HEK293T (cell line): Measurements from ENCODE around the gene YAF2.

Experiments
- CTCF ChIA-PET: fragments of 350-600 bp; formaldehyde crosslinking; extraction: SDS; loops from one replicate; lab custom pipeline; 2021; ENCODE audit warnings: antibody characterized with exemption, inconsistent platforms; lab: Yijun Ruan, JAX
- POLR2A ChIA-PET: fragments of 350-600 bp; formaldehyde crosslinking; extraction: SDS; loops from one replicate; lab custom pipeline; 2020; ENCODE audit warnings: antibody characterized with exemption, inconsistent platforms; lab: Yijun Ruan, JAX
- DNase-seq: peaks from one replicate; pipeline ENCODE4 v3.0.0; 2012; ENCODE audit warnings: mixed read lengths; ENCODE audit errors: extremely low spot score
- ARNT ChIP-seq: fragments of 450-650 bp; IDR thresholded peaks from 2 replicates; pipeline ENCODE4 v1.6.1; 2017; ENCODE audit warnings: mild to moderate bottlenecking
- BHLHE40 ChIP-seq: fragments of 450-650 bp; IDR thresholded peaks from 2 replicates; pipeline ENCODE4 v1.6.1; 2016; ENCODE audit warnings: mild to moderate bottlenecking, moderate library complexity, borderline replicate concordance
- CTBP1 ChIP-seq: fragments of 450-650 bp; IDR thresholded peaks from 2 replicates; pipeline ENCODE4 v1.6.1; 2016; ENCODE audit warnings: borderline replicate concordance
- ELF4 ChIP-seq: fragments of 450-650 bp; IDR thresholded peaks from 2 replicates; pipeline ENCODE4 v1.6.1; 2017; ENCODE audit warnings: antibody characterized with exemption
- FOXA1 ChIP-seq: fragments of 450-650 bp; IDR thresholded peaks from 2 replicates; pipeline ENCODE4 v1.6.1; 2016; ENCODE audit warnings: mild to moderate bottlenecking
- FOXK2 ChIP-seq: fragments of 450-650 bp; IDR thresholded peaks from 2 replicates; pipeline ENCODE4 v1.6.1; 2016; ENCODE audit warnings: mild to moderate bottlenecking
- FOXM1 ChIP-seq: fragments of 450-650 bp; IDR thresholded peaks from 2 replicates; pipeline ENCODE4 v1.6.1; 2017; ENCODE audit warnings: mild to moderate bottlenecking, borderline replicate concordance
- HDGF ChIP-seq: fragments of 450-650 bp; IDR thresholded peaks from 2 replicates; pipeline ENCODE4 v1.6.1; 2017; ENCODE audit warnings: antibody characterized with exemption, borderline replicate concordance
- L3MBTL2 ChIP-seq: fragments of 450-650 bp; conservative IDR thresholded peaks from 2 replicates; pipeline ENCODE4 v1.6.1; 2016; ENCODE audit warnings: mild to moderate bottlenecking
- LEF1 ChIP-seq: fragments of 450-650 bp; IDR thresholded peaks from 2 replicates; pipeline ENCODE4 v1.6.1; 2017; ENCODE audit warnings: mild to moderate bottlenecking, borderline replicate concordance
- NFRKB ChIP-seq: fragments of 450-650 bp; IDR thresholded peaks from 2 replicates; pipeline ENCODE4 v1.6.1; 2016; ENCODE audit warnings: mild to moderate bottlenecking, moderate library complexity
- SP1 ChIP-seq: fragments of 450-650 bp; IDR thresholded peaks from 2 replicates; pipeline ENCODE4 v1.6.1; 2017
- SUZ12 ChIP-seq: fragments of 450-650 bp; IDR thresholded peaks from 2 replicates; pipeline ENCODE4 v1.6.1; 2016; ENCODE audit warnings: mild to moderate bottlenecking
- TARDBP ChIP-seq: fragments of 450-650 bp; IDR thresholded peaks from 2 replicates; pipeline ENCODE4 v1.6.1; 2016
- ZNF384 ChIP-seq: fragments of 450-650 bp; IDR thresholded peaks from 2 replicates; pipeline ENCODE4 v1.6.1; 2016
- TF ChIP-seq, protein P1 (sequence below): fragments of 450-650 bp; IDR thresholded peaks from 2 replicates; pipeline ENCODE4 v1.6.1; 2016

YAF2 gene

DNA sequence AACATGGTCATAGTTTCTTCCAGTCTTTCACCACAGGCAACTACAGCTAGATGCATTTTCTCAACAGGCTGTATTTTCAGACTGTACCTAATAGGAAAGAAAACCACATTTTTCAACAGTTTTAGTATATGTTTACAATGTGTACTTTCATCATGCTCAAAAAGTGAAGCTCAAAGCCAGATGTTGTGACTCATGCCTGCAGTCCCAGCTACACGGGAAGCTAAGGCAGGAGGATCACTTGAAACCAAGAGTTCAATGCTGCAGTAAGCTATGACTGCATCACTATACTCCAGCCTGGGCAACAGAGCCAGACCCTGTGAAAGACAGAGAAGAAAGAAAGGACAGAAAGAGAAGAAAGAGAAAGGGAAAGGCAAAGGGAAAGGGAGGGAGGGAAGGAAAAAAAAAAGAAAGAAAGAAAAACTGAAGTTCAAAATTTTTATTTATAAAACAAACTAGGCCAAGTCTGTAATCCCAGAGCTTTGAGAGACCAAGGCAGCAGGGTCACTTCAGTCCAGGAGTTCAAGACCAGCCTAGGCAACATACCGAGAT lies 118.9 kb downstream of the YAF2 start:
- POLR2A ChIA-PET, result no interaction called here
- TF ChIP-seq L3MBTL2, result no peak
- TF ChIP-seq TARDBP, result no peak
- no peak for TF ChIP-seq ZNF384
- no peak for TF ChIP-seq LEF1
- no peak for TF ChIP-seq SP1
- TF ChIP-seq CTBP1, result no peak
- no peak for TF ChIP-seq NFRKB
- TF ChIP-seq BHLHE40, result no peak
- TF ChIP-seq FOXA1, result no peak
- TF ChIP-seq ELF4, result no peak
- no peak for DNase-seq
- CTCF ChIA-PET, result no interaction called here

DNA sequence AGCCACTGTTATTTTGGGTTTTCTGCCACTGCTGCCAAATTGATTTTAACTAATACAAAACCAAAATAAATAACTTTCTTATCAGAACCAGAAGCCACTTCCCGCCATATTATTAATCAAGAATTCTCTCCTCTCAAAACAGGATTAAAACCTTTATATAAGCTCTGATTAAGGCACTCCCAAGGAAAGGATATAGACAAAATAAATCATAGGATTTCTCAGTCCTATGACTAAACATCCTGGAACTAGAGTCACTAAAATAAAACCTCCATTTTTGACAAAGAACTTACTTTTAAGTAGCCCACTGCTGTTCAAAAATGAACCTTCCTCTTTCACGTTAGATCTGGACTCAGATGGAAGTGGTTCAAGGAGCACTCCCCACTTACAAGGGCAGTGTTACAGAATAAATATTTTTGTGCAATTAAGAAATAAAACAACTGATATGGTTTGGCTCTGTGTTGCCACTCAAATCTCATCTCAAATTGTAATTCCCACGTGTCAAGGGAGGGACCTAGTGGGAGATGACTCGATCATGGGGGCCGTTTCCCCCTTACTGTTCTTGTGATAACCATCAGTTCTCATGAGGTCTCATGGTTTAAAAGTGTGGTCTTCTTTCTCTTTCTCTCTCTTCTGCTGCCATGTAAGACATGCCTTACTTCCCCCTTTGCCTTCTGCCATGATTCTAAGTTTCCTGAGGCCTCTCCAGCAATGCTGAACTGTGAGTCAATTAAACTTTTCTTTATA lies 119.7 kb downstream of the YAF2 start:
- POLR2A ChIA-PET, result no interaction called here
- no peak for DNase-seq
- CTCF ChIA-PET, result no interaction called here
- TF ChIP-seq CTBP1, result no peak
- no peak for TF ChIP-seq FOXM1
- no peak for TF ChIP-seq FOXA1
- no peak for TF ChIP-seq SUZ12
- no peak for TF ChIP-seq FOXK2
- TF ChIP-seq L3MBTL2, result no peak
- no peak for TF ChIP-seq ELF4
- TF ChIP-seq NFRKB, result no peak
- no peak for TF ChIP-seq TARDBP
- no peak for TF ChIP-seq BHLHE40

DNA sequence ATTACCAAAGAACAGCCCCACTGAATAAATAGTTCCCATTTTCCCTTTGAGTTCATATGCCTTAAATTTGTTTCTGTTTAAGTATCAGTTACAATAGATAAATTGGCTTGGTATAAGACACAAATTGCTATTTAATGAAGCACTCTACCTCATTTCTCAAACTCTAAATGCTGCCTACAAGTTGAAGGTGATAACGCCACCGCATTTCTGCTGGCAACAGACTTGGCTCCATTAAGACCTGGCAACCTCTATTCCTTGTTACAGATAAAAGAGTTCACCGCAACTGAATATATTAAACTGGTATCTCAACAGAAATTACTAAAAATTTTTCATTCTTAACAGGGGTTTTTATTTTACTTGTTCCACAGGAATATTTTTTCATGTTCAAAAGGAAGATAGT lies 129.0 kb downstream of the YAF2 start:
- POLR2A ChIA-PET, result no interaction called here
- TF ChIP-seq ELF4 (no peak), FOXA1 (no peak), CTBP1 (no peak), ZNF384 (no peak), SP1 (no peak), TARDBP (no peak), FOXM1 (no peak), SUZ12 (no peak), BHLHE40 (no peak), NFRKB (no peak), ARNT (no peak), LEF1 (no peak), L3MBTL2 (no peak), HDGF (no peak)
- TF ChIP-seq, protein P1, sequence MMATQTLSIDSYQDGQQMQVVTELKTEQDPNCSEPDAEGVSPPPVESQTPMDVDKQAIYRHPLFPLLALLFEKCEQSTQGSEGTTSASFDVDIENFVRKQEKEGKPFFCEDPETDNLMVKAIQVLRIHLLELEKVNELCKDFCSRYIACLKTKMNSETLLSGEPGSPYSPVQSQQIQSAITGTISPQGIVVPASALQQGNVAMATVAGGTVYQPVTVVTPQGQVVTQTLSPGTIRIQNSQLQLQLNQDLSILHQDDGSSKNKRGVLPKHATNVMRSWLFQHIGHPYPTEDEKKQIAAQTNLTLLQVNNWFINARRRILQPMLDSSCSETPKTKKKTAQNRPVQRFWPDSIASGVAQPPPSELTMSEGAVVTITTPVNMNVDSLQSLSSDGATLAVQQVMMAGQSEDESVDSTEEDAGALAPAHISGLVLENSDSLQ, result no peak
- no peak for DNase-seq
- CTCF ChIA-PET, result no interaction called here
